Tibial nerve (tissue), 4 donors: Measurements from ENCODE around the gene ATP13A5. TPM values are rescaled to one million over a fixed set of nuclear protein-coding genes. Genes with fewer than 3 reads are reported as not detected.

Experiments used
- DNase-seq, 2 donors: peaks; one replicate each; pipeline ENCODE4 v3.0.0-alpha.2; 2019; ENCODE audit warnings: low spot score in 2 of 2
- H3K27ac ChIP-seq, 4 donors: fragments of 200-600 bp; sonication (generic) in 3 of 4; one replicate each; pipeline ENCODE4 v1.5.1; 2017 to 2019; ENCODE audit warnings: mild to moderate bottlenecking in 1 of 4
- H3K27me3 ChIP-seq, 2 donors: fragments of 200-600 bp; sonication (generic) in 1 of 2; one replicate each; pipeline versions ENCODE4 v1.5.1 to v1.6.0; 2017 to 2019
- H3K36me3 ChIP-seq, 3 donors: fragments of 200-600 bp; sonication (generic); one replicate each; pipeline ENCODE4 v1.5.1; 2018 to 2019
- H3K4me1 ChIP-seq, 4 donors: fragments of 200-600 bp; sonication (generic) in 3 of 4; one replicate each; pipeline ENCODE4 v1.5.1; 2017 to 2019
- H3K4me3 ChIP-seq, 4 donors: fragments of 200-600 bp; sonication (generic) in 3 of 4; one replicate each; pipeline ENCODE4 v1.5.1; 2017 to 2019; ENCODE audit warnings: mild to moderate bottlenecking in 1 of 4, moderate library complexity in 1 of 4
- H3K9me3 ChIP-seq, 4 donors: fragments of 200-600 bp; sonication (generic) in 3 of 4; one replicate each; pipeline ENCODE4 v1.5.1; 2017 to 2019
- EP300 ChIP-seq, 2 donors: sonication (generic); formaldehyde crosslinking; IDR thresholded peaks; one replicate each; pipeline ENCODE4 v1.6.1; 2017; ENCODE audit warnings: antibody characterized with exemption in 2 of 2, mild to moderate bottlenecking in 1 of 2
- POLR2A ChIP-seq, 2 donors: fragments of 450-650 bp; IDR thresholded peaks; one replicate each; pipeline ENCODE4 v1.6.1; 2017; ENCODE audit warnings: antibody characterized with exemption in 2 of 2, mild to moderate bottlenecking in 2 of 2, moderate library complexity in 2 of 2
- WGBS, 2 donors: methylation state at CpG; one replicate each; pipeline ENCODE4 v1.1.5; 2018; 5-methylcytosine and 5-hydroxymethylcytosine counted together
- total RNA-seq, 4 donors: library from RNA; depleted of rRNA; stranded (reverse); fragments of >200 nt; gene quantifications; one replicate each; pipeline ENCODE4 v1.1.0, GENCODE V29; 2016
- TF ChIP-seq, protein P1 (sequence below), 5 experiments: fragments of 200-600 bp in 3 of 5; fragments of 450-650 bp in 2 of 5; sonication (generic) in 3 of 5; IDR thresholded peaks; one replicate each; pipeline ENCODE4 v1.5.1; 2016 to 2019; ENCODE audit warnings: antibody characterized with exemption in 5 of 5, mild to moderate bottlenecking in 3 of 5, moderate library complexity in 2 of 5

ATP13A5 gene
- total RNA-seq, 4 donors from 2014 or later: under 0.01 TPM; not detected in 3

DNA sequence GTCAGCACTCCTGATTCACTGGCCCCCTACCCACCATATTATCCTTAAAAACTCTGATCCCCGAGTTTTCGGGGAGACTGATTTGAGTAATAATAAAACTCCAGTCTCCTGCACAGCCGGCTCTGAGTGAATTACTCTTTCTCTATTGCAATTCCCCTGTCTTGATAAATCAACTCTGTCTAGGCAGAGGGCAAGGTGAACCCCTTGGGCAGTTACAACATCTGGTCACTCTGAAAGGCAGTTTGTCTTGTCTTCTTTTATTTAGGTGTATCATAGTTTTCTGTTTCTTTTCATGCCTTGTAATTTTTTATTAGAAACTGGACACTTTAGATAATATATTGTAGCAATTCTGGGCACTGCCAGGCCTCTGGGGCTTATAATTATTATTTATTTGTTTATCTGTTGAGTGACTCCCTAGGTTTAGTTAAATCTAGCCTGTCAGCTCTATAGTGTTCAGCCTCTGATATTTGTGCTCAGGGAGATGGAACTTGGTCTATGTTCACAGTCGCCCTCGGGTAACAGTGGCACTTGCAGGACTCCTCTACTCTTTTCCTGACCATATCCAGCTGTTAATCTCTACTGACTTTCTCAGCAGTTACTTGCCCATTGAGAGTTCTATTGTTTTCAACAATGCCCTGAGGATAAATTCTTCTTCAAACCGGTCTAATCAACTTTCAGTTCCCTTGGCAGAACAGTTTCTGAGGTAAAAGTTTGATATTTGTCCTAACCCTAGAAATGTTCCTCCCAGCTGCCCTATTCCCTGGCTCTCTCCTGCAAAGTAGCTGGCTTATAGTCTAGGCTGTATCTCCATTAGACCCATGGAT lies 153.0 kb downstream of the ATP13A5 start:
- Histone ChIP-seq H3K36me3 (no peaks in the 10 kb centered on the region), H3K27ac (no peak overlapping the region), H3K4me3 (no peak overlapping the region), H3K9me3 (no peaks in the 10 kb centered on the region), H3K4me1 (no peaks in the 10 kb centered on the region), H3K27me3 (no peaks in the 10 kb centered on the region)
- 79 to 80% methylated on average over 6 of the region's 6 CpGs for WGBS, 2 donors
- DNase-seq: no peak
- TF ChIP-seq POLR2A (IDR thresholded peaks at IDR 0.05) (no peak), EP300 (IDR thresholded peaks at IDR 0.05) (no peak)
- TF ChIP-seq, protein P1, sequence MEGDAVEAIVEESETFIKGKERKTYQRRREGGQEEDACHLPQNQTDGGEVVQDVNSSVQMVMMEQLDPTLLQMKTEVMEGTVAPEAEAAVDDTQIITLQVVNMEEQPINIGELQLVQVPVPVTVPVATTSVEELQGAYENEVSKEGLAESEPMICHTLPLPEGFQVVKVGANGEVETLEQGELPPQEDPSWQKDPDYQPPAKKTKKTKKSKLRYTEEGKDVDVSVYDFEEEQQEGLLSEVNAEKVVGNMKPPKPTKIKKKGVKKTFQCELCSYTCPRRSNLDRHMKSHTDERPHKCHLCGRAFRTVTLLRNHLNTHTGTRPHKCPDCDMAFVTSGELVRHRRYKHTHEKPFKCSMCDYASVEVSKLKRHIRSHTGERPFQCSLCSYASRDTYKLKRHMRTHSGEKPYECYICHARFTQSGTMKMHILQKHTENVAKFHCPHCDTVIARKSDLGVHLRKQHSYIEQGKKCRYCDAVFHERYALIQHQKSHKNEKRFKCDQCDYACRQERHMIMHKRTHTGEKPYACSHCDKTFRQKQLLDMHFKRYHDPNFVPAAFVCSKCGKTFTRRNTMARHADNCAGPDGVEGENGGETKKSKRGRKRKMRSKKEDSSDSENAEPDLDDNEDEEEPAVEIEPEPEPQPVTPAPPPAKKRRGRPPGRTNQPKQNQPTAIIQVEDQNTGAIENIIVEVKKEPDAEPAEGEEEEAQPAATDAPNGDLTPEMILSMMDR (IDR thresholded peaks at IDR 0.05): no peak

Other genes starting within 250 kb of the ATP13A5 start
- under 1 TPM in 1 of 4 donors, not detected in 3; 0.84 TPM for gene PLAAT1, start 137.5 kb downstream of the ATP13A5 start, total RNA-seq
- 1 to 10 TPM in 3 of 4 donors, under 1 TPM in 1; 0.21 to 6.3 (median 1.6) TPM for gene ATP13A4, start 176.1 kb upstream of the ATP13A5 start, total RNA-seq
- 10 to 100 TPM; 37.7 to 44.7 (median 40.4) TPM for gene OPA1, start 214.5 kb upstream of the ATP13A5 start, total RNA-seq